ENCODE data around the gene MTARC1.

MTARC1 gene

DNA sequence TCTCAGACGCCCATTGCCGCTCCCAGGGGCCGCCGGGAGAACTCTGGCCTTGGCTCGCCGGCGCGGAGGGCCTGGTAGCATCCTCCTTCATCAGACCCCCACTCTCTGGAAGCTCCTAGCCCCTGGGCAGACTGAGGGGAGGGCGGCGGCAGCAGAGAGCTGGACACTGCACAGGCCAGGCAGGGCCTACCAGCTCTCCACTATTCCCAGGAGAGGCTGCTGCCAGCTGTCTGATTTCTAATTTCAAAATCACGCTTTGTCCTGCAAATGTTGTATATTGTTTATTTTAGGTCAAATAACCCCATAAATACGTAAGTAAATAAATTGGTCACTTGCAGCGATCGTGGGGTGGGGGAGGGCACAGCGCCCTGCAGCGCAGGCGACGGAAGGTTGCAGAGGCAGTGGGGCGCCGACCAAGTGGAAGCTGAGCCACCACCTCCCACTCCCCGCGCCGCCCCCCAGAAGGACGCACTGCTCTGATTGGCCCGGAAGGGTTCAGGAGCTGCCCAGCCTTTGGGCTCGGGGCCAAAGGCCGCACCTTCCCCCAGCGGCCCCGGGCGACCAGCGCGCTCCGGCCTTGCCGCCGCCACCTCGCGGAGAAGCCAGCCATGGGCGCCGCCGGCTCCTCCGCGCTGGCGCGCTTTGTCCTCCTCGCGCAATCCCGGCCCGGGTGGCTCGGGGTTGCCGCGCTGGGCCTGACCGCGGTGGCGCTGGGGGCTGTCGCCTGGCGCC lies at the start of gene MTARC1:
MTARC1 (plus strand) TSS at position 577 of the 732 bp plus-strand sequence; CDS start at position 609, 32 bp downstream.
- no peak for DNase-seq

- no peak for DNase-seq
These were observed 45.4 kb upstream of the MTARC1 start for GRCh38 chr1:220741349-220741748.

GRCh38 chr1:220741825-220742224 lies 44.9 kb upstream of the MTARC1 start:
- DNase-seq, result no peak

- no peak for DNase-seq
These were observed 44.2 kb upstream of the MTARC1 start for GRCh38 chr1:220742520-220742919.

DNA sequence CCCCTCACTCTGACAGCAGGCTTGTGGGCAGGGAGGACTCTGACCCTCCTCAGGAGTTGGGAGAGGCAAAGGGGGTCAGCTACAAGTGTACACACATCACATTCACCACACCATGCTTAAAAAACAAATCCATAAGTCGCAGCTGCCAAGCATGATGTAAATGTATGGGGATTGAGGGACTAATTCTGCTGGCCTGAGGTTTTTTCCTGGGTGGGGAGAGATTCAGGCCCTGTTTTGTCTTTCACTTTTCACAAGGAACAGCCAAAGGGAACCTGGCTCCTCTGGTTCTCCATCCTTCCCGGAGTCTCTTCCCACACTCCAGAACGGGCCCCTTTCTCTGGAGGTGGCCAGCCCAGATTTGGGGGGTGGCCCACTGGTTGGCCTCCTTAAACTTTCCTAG lies 39.9 kb upstream of the MTARC1 start:
- no peak for DNase-seq

GRCh38 chr1:220747437-220748088 lies 39.1 kb upstream of the MTARC1 start:
- DNase-seq, result no peak

DNA sequence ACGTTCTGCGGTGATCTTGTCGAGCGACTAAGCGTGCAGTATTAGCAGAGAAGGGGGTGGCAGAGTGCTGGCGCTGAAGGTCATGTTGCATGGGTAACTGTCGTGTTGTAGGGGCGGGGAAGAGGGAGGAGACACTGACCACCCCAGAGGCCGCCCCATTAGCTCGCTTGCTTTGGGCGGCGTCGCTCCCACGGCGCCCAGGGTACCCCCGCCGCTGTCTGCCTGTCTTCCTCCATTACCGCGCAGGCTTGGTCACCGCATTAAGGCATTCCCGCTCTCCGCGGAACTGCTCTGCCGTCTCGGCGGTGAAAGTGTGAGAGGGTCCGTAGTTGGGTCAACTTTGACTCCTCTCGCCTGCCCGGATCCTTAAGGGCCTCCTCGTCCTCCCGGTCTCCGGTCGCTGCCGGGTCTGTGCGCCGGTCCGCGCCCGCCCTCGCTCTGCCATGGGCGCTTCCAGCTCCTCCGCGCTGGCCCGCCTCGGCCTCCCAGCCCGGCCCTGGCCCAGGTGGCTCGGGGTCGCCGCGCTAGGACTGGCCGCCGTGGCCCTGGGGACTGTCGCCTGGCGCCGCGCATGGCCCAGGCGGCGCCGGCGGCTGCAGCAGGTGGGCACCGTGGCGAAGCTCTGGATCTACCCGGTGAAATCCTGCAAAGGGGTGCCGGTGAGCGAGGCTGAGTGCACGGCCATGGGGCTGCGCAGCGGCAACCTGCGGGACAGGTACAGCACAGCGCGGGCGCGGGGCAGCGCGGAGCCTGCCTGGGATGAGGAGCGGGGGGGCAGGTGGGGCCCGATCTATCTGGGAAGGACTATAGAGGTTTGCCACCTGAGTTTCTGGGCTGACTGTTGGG lies 38.4 kb upstream of the MTARC1 start, which contains the start of gene MTARC2:
MTARC2 (plus strand) TSS at position 234 of the 846 bp plus-strand sequence; CDS start at position 444, 210 bp downstream.
- DNase-seq, result peak in 1 of 2 donors; percentile 16

DNA sequence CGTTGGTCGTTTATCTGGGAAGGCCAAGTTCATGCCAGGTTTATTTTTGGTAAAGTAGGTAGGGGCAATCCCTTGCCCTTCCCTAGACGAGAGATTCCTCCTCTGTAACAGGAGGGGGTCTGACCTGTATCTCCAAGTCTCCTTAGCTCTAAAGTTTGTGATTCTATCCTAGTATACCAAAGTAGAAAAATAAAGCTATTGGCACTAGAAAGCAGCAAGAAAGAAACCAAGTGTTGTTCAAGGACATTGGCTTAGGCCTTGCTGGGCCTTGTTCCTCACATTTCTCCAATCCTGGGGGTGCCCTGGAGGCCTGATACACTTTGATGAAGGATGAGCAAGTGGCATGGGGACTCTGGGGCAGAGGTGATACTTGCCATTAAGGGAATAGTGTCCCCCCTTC lies 37.8 kb upstream of the MTARC1 start:
- no peak for DNase-seq

DNA sequence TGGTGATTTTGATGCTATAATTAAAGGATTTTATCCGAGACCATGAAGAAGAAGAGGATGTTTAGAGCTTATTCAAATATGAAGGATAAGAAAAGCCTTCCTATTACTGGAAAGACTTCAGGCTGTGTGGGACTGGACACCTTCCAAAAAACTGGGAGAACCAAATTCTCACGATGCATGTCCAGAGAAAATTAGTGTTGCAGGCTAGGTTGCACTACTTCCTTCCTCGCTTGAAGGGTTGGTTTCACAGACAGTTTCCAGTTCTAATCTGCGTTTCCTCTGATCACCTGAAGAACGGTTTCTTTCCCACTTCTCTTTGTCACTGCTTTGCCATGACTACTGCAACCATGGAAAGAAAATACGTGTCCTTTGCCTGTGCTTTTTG lies 36.6 kb upstream of the MTARC1 start:
- no peak for DNase-seq

- DNase-seq, result no peak
These were observed 35.6 kb upstream of the MTARC1 start for GRCh38 chr1:220751111-220751510.

- DNase-seq, result no peak
These were observed 32.3 kb upstream of the MTARC1 start for GRCh38 chr1:220754212-220754917.

- no peak for DNase-seq
These were observed 31.8 kb upstream of the MTARC1 start for GRCh38 chr1:220754918-220755295.

GRCh38 chr1:220755309-220755708 lies 31.4 kb upstream of the MTARC1 start:
- DNase-seq, result no peak

DNA sequence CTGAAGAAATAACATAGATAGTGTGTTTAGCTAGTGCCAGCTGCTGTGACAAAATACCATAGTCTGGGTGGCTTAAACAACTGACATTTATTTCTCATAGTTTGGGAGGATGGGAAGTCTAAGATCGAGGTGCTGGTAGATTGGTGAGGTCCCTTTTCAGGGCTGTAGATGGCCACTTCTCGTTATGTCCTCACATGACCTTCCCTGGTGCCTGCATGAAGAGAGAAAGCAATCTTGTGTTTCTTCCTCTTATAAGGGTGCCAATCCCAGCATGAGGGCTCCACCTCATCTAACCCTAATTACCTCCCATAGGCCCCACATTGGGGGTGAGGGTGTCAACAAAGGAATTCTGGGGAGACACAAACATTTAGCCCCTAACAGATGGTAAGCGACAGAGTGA lies 29.3 kb upstream of the MTARC1 start:
- DNase-seq, result no peak

DNA sequence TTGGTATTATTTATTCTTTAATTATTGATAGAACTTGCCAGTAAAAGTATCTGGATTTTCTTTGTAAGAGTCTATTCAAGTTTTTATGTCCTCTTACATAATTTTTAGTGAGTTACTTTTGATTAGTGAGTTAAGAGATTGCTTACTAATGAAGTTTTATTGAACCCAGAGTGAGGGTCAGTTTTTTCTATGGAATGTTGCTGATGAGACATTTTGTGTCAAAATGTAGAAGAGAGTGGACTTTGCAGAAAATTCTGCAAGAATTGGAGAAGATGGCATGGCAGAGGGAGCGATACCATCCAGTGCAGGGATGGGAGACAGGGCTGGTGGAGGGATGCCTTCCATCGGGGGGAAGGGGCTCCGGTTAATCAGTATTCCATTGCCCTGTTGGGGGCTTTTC lies 27.6 kb upstream of the MTARC1 start:
- DNase-seq, result no peak

DNA sequence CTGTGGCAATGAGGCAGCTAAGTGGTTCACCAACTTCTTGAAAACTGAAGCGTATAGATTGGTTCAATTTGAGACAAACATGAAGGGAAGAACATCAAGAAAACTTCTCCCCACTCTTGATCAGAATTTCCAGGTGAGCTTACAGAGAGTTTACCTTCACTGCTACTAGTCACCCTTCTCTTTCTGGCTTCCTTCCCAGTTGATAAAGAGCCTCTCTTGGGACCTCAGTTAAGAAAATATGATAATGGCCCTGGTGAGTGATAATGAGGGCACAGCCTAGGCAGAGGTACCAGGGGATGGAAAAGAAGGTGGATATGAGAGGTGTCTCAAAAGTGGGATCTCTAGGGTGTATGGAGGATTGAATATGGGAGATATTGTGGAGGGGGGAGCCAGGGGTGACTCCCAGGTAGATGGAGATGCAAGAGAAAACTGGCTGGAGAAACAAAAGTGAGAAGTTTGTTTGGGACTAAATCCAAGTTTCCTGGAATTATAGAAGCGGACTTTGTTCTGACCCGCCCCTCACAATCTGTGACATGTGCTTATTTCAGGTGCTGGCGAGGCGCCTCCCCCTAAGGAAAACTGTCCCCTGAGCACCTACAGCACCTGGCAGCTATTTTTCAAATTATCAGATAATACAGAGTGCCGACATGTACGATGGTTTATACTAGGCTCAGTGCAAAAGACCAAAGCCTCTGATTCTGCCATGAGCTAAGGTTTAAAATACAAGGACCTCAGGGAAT lies 24.9 kb upstream of the MTARC1 start:
- DNase-seq, result no peak

DNA sequence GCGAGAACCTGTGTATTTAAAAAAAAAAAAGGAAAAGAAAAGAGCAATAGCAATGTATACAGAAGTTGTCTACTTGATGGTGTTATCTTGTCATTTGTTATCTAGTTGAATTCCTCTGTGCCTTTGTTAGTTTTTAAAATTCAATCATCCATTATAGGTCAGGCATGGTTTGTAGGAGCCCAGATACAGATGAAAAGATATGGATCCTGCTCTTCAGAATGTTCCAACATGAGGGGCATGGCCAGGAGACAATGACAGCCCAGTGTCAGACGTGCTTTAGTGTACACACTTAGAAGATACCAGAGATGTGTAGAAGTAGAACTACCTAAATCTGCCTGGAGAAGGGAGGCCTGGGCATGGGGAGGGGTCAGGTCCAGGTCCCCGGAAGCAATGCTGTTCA lies 22.0 kb upstream of the MTARC1 start:
- no peak for DNase-seq

DNA sequence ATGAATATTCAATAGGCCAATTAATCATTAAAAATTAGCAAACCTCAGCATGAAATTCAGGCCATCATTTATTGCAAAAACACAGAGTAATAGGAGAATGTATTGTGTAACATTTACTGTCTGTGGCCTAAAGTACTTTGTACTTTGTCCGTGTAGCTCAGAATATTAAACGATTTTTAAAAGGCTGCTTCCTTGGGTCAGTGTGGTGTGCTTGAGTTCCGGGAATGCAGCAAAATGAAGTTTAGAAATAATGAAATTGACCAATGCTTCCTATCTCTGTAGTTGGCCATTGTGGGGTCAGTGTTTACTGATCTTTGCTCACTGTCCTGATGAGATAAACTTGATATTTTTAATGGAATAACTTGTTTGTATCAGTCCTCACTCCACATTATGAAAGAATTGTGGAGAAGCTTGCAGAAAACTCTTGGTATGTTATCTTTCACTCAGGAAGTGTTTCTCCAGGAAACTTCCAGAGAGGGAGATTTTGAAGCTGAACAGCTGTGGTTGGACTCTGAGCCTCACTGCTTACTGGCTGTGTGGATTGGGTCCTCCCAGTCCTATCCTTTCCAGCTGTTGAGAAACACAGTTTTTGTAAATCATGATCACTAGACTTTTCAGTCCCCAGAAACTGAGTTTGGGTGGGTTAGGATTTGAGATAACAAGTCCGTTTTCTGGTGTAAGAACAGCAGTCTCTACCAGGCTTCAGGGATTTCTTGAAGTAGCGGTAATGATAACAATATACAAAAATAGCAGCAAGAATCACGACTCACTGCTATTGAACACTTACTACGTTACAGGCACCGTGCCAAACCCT lies 19.2 kb upstream of the MTARC1 start:
- DNase-seq, result no peak

DNA sequence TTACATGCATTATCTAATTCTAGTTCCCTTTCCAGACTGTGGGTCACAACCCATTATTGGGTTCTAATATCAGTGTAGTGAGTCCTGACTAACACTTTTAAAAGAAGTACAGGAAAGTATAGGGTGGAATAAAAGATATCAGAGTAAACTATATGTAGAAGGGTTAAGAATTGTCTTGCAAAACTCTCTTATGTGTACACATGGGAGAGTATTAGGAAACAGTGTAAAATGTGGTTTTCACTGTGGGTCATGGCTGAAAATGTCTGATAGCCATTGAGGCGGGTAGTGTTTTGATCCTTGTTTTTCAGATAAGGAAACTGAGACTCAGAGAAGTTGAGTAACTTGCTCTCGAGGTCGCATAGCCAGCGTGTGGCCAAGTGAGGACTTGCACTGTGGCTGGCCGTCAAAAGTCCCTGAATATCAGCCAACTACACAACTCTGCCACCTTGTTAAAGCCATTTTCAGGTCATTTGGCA lies 18.5 kb upstream of the MTARC1 start:
- DNase-seq, result no peak

- DNase-seq, result no peak
These were observed 17.5 kb upstream of the MTARC1 start for GRCh38 chr1:220769205-220769604.

DNA sequence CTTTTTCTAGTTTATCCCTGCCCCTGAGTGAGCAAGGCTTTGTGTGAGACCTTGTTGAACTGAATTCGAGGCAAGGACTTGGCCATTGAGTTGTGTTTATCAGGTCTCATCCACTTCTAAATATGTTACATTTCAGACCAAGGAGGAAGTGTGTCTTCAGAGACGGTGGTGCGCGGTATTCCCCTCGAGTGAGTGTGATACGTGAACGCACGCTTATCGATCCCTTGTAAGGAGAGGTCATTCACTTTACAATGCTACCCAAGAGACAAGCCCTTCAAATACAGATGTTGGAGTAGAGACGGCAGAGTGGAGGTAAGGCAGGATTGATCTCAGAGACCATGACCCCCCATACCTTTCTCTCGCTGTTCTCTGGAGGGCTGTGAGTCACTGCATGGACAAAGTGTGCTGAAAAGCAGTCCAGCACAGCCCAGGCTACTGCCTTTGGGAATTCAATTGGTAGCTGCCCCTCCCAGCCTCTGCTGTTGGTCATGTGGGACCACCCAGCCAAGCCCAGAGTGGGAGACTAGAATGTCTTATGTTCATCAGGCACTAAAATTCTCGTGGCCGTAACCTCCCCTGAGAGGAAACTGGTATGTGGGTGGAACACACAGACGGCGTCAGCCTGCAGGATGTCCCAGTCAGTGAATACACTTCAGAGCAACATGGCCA lies 16.3 kb upstream of the MTARC1 start:
- DNase-seq, result no peak
